Measurements from ENCODE around the gene C12orf50. TPM values are rescaled to one million over a fixed set of nuclear protein-coding genes. Genes with fewer than 3 reads are reported as not detected.
"Not testable (repeated sequence)": the region's sequence is repeated elsewhere in the genome, so short reads cannot be mapped to it uniquely, and the experiment has no call there.

C12orf50 gene, protein sequence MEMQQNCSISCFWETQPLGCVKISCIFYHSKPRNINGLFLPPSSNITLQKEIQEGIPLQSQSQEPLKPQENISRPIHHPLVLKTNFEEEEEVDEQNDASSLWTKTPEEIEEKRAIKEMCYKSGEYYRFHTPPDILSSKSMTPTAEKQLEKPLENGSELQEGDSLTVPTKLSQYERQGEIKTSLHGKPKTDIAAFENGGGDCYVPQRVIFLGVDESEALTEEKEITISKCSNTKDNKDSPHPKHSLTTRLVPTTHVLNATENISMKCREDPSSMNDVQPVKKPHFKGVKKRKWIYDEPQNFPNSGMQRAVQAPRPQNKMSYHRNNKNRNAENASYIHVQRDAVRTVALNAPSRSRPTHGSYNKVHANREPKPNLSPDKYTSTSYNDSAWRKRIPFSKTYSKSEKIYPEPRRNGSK
- 0.28 TPM in 1 of 2 replicates, not detected in the other for total RNA-seq (2014; rRNA removed; shearing (Covaris generic))

GRCh38 chr12:88029093-88029665 is at the start of gene C12orf50:
Gene C12orf50 (minus strand): TSS chr12:88029401. CDS start chr12:88026962, 2,439 bp downstream.
- Histone ChIP-seq H3K27me3 (no peaks in the 10 kb centered on the region), H3K9me3 (replicated peaks) (no peaks in the 10 kb centered on the region), H3K4me1 (no peaks in the 10 kb centered on the region), H3K36me3 (no peaks in the 10 kb centered on the region), H3K4me3 (no peak within 1 kb of the TSS), H3K27ac (no peak within 1 kb of the TSS)
- DNase-seq = no peak

- Histone ChIP-seq H3K27ac (no peak overlapping the region), H3K9me3 (replicated peaks) (no peaks in the 10 kb centered on the region), H3K36me3 (peaks cover 23% of the 10 kb centered on the region), H3K4me3 (no peak overlapping the region), H3K27me3 (no peaks in the 10 kb centered on the region), H3K4me1 (no peaks in the 10 kb centered on the region)
- no peak for DNase-seq
These were observed 38.1 kb upstream of the C12orf50 start for GRCh38 chr12:88067301-88067700.

- Histone ChIP-seq H3K27me3 (no peaks in the 10 kb centered on the region), H3K9me3 (replicated peaks) (no peaks in the 10 kb centered on the region), H3K27ac (no peak overlapping the region), H3K4me1 (no peaks in the 10 kb centered on the region), H3K4me3 (no peak overlapping the region), H3K36me3 (peaks cover 28% of the 10 kb centered on the region)
- no peak for DNase-seq
These were observed 34.2 kb upstream of the C12orf50 start for GRCh38 chr12:88063375-88063774.

- H3K4me3 ChIP-seq = no peak overlapping the region
- H3K27ac ChIP-seq = no peak overlapping the region
- H3K4me1 ChIP-seq = no peaks in the 10 kb centered on the region
- H3K36me3 ChIP-seq = peaks cover 24% of the 10 kb centered on the region
- no peak for DNase-seq
- no peaks in the 10 kb centered on the region for H3K9me3 ChIP-seq (replicated peaks)
- no peaks in the 10 kb centered on the region for H3K27me3 ChIP-seq
These were observed 33.3 kb upstream of the C12orf50 start for GRCh38 chr12:88062474-88062873.

GRCh38 chr12:88058719-88059077 is 29.5 kb upstream of the C12orf50 start:
- no peak for DNase-seq
- Histone ChIP-seq H3K27me3 (no peaks in the 10 kb centered on the region), H3K9me3 (replicated peaks) (no peaks in the 10 kb centered on the region), H3K4me1 (no peaks in the 10 kb centered on the region), H3K27ac (no peak overlapping the region), H3K36me3 (peaks cover 28% of the 10 kb centered on the region), H3K4me3 (no peak overlapping the region)

- Histone ChIP-seq H3K27ac (no peak overlapping the region), H3K9me3 (replicated peaks) (no peaks in the 10 kb centered on the region), H3K4me1 (no peaks in the 10 kb centered on the region), H3K27me3 (no peaks in the 10 kb centered on the region), H3K36me3 (peaks cover 26% of the 10 kb centered on the region), H3K4me3 (no peak overlapping the region)
- DNase-seq = no peak
These were observed 29.0 kb upstream of the C12orf50 start for GRCh38 chr12:88057994-88058718.

DNA sequence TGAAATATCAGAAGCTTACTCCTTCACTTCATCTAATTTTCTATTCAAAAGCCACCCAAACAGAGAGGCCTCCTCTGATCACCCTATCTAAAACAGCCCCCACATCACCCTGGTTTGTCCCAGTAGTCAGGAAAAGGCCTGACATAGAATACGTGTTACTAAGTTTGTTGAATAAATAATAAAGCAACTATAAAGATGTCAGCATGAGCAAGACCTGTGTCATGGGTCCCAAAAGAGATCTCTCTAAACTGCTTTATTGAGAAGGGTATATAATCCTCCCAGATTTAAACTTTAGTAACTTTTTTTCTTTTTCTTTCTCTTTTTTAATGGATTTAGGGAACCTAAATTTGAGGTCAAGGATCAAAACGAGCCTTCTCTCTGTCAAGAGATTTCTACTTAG is 27.4 kb upstream of the C12orf50 start:
- Histone ChIP-seq H3K36me3 (peaks cover 21% of the 10 kb centered on the region), H3K4me1 (no peaks in the 10 kb centered on the region), H3K9me3 (replicated peaks) (no peaks in the 10 kb centered on the region), H3K4me3 (no peak overlapping the region), H3K27me3 (no peaks in the 10 kb centered on the region), H3K27ac (no peak overlapping the region)
- DNase-seq = no peak

DNA sequence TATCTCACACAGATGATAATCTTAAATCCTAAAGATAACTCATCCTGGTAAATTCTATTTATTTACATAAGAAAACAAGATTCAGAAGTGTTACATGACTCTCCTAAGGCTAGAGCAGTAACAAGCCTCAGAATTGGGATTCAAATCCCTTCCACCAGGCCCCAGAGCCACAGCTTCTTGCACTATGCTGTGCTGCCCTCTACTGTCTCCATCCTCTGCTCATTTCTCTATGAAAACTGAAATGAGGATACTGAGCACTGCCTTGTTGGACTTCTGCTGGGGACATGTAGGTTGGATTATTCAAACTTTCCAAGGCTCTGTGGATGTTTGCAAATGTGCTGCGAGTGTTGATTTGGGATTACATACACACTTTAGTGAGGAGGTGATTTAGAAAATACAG is 23.5 kb upstream of the C12orf50 start:
- peak; percentile 27 to 48 for DNase-seq
- no peaks in the 10 kb centered on the region for H3K4me1 ChIP-seq
- peaks cover 33% of the 10 kb centered on the region for H3K36me3 ChIP-seq
- no peaks in the 10 kb centered on the region for H3K9me3 ChIP-seq (replicated peaks)
- no peak overlapping the region for H3K27ac ChIP-seq
- no peaks in the 10 kb centered on the region for H3K27me3 ChIP-seq
- H3K4me3 ChIP-seq = no peak overlapping the region

DNA sequence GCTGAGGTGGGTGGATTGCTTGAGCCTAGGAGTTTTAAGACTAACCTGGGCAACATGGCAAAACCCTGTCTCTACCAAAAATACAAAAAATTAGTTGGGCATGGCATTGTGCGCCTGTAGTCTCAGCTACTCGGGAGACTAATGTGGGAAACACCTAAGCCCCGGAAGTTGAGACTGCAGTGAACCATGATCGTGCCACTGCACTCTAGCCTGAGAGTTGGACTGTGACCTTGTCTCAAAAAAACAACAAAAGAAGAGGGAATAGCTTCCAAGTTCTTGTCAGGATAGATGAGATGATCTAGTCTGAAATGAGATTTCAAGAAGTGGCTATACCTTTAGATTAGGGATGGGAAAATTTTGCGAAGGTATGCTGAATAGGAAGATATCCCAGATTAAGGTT is 14.8 kb upstream of the C12orf50 start:
- H3K27me3 ChIP-seq = no peaks in the 10 kb centered on the region
- H3K4me3 ChIP-seq = no peak overlapping the region
- H3K27ac ChIP-seq = no peak overlapping the region
- no peak for DNase-seq
- H3K4me1 ChIP-seq = no peaks in the 10 kb centered on the region
- H3K9me3 ChIP-seq (replicated peaks) = no peaks in the 10 kb centered on the region
- H3K36me3 ChIP-seq = peaks cover 65% of the 10 kb centered on the region

DNA sequence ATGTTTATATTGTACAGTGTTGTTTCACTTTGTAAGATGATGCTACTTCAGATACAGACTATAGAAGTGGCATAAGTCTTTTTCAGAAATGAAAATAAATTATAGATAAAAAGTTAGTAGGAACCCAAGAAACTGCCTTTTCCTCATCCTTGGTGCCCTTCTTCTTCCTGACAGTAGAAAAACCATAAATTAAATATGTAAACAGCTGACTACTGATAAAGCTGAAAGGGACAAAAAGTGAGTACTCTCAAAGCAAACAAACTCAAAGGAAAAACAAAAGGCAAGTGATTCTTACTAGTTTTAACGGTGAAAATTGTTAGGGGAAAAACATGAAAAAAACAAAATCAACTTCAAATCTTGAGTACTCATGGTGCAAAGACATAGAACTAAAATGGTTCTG is 8.6 kb upstream of the C12orf50 start:
- Histone ChIP-seq H3K27me3 (no peaks in the 10 kb centered on the region), H3K4me3 (no peak overlapping the region), H3K4me1 (peaks cover 12% of the 10 kb centered on the region), H3K27ac (no peak overlapping the region), H3K9me3 (replicated peaks) (no peaks in the 10 kb centered on the region), H3K36me3 (peaks cover 11% of the 10 kb centered on the region)
- no peak for DNase-seq

GRCh38 chr12:88036353-88036965 is 7.3 kb upstream of the C12orf50 start:
- no peaks in the 10 kb centered on the region for H3K27me3 ChIP-seq
- peaks cover 12% of the 10 kb centered on the region for H3K4me1 ChIP-seq
- peak in 1 of 2 experiments; percentile 12 for DNase-seq
- H3K36me3 ChIP-seq = peaks cover 11% of the 10 kb centered on the region
- no peaks in the 10 kb centered on the region for H3K9me3 ChIP-seq (replicated peaks)
- peak overlapping the region; percentile 80 for H3K4me3 ChIP-seq
- H3K27ac ChIP-seq = no peak overlapping the region

- peak overlapping the region; percentile 80 for H3K4me3 ChIP-seq
- H3K9me3 ChIP-seq (replicated peaks) = no peaks in the 10 kb centered on the region
- no peaks in the 10 kb centered on the region for H3K27me3 ChIP-seq
- peaks cover 12% of the 10 kb centered on the region for H3K4me1 ChIP-seq
- H3K27ac ChIP-seq = peak overlapping the region; percentile 83
- peaks cover 8% of the 10 kb centered on the region for H3K36me3 ChIP-seq
- no peak for DNase-seq
These were observed 6.7 kb upstream of the C12orf50 start for GRCh38 chr12:88035907-88036289.

- peaks cover 7% of the 10 kb centered on the region for H3K36me3 ChIP-seq
- H3K4me3 ChIP-seq = peak overlapping the region; percentile 80
- H3K27me3 ChIP-seq = no peaks in the 10 kb centered on the region
- no peaks in the 10 kb centered on the region for H3K9me3 ChIP-seq (replicated peaks)
- peaks cover 12% of the 10 kb centered on the region for H3K4me1 ChIP-seq
- DNase-seq = peak; percentile 91 to 93
- peak overlapping the region; percentile 83 for H3K27ac ChIP-seq
These were observed 6.2 kb upstream of the C12orf50 start for GRCh38 chr12:88035271-88035906.

GRCh38 chr12:88031161-88031560 is 2.0 kb upstream of the C12orf50 start:
- not testable (repeated sequence) for H3K27ac ChIP-seq; H3K36me3 ChIP-seq; H3K4me1 ChIP-seq; H3K9me3 ChIP-seq (replicated peaks); H3K4me3 ChIP-seq; H3K27me3 ChIP-seq; DNase-seq
